Activated naive CD4-positive, alpha-beta T cell treated with anti-CD3 and anti-CD28 coated beads for 36 hours (primary cell): ENCODE data around the gene NDUFB10. TPM values are rescaled to one million over a fixed set of nuclear protein-coding genes. Genes with fewer than 3 reads are reported as not detected.

Experiments
- CTCF ChIA-PET: fragments of 350-600 bp; sonication (Branson Sonifier 250); formaldehyde crosslinking; loops from one replicate; lab custom pipeline; 2021; ENCODE audit warnings: antibody characterized with exemption; lab: Charles Lee
- DNase-seq: peaks from one replicate; pipeline ENCODE4 v3.0.0-alpha.2; 2020
- H3K27ac Mint-ChIP-seq: one replicate; pipeline ENCODE4 v1.8.0; 2021; ENCODE audit warnings: mild to moderate bottlenecking, mixed read lengths
- H3K27me3 Mint-ChIP-seq: one replicate; pipeline ENCODE4 v1.8.0; 2021; ENCODE audit warnings: low read depth, mixed read lengths
- H3K36me3 Mint-ChIP-seq: one replicate; pipeline ENCODE4 v1.8.0; 2021; ENCODE audit warnings: low read depth, mixed read lengths
- H3K4me1 Mint-ChIP-seq: one replicate; pipeline ENCODE4 v1.8.0; 2021; ENCODE audit warnings: low read depth, mixed read lengths
- H3K4me3 Mint-ChIP-seq: one replicate; pipeline ENCODE4 v1.8.0; 2021; ENCODE audit warnings: mild to moderate bottlenecking, moderate library complexity, mixed read lengths
- H3K9me3 Mint-ChIP-seq: one replicate; pipeline ENCODE4 v1.8.0; 2021; ENCODE audit warnings: mixed read lengths
- intact Hi-C: fragments of 100-400 bp; cut with micrococcal nuclease; formaldehyde crosslinking; loops from one replicate; pipeline ENCODE4 v1.15.1; 2023
- total RNA-seq, 2 experiments: library from RNA; stranded (reverse); gene quantifications; one replicate each; pipeline ENCODE4 v1.2.3, GENCODE V29; 2021

NDUFB10 gene
- total RNA-seq, 2 experiments from 2014 or later = 111 TPM

DNA sequence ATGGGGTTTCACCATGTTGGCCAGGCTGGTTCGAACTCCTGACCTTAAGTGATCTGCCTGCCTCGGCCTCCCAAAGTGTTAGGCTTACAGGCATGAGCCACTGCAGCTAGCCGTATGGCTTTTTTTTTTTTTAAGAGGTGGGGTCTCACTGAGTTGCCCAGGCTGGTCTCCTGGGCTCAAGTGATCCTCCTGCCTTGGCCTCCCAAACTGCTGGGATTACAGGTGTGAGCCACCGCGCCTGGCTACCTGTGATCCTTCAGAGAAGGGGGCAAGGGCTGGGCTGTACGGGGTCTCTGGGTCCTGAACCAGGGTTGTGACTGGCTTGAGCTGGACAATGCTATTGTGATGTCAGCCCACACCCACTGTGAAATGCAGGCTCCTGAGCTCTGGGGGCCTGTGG is 7.1 kb downstream of the NDUFB10 start, which contains the start of gene RNF151:
Gene RNF151, plus strand, starts transcription at position 397 of the 400 bp plus-strand sequence. CDS start 26 bp downstream, outside the sequence.
- Mint-ChIP-seq H3K4me3 (peak within 1 kb of the TSS; percentile 97), H3K4me1 (peaks cover 41% of the 10 kb centered on the region), H3K36me3 (peaks cover 38% of the 10 kb centered on the region), H3K27me3 (no peaks in the 10 kb centered on the region), H3K27ac (peak within 1 kb of the TSS; percentile 95), H3K9me3 (no peaks in the 10 kb centered on the region)
- CTCF ChIA-PET = interaction anchor here (1.2 to 1.4 kb wide), 2 partner anchors 15 to 38 kb away, joined by 3 to 4 read pairs; no protein-coding TSS in a partner anchor
- DNase-seq = no peak
- intact Hi-C loops = no loop called here

- Mint-ChIP-seq H3K4me1 (peaks cover 40% of the 10 kb centered on the region), H3K9me3 (no peaks in the 10 kb centered on the region), H3K27me3 (no peaks in the 10 kb centered on the region), H3K27ac (no peak overlapping the region), H3K36me3 (peaks cover 25% of the 10 kb centered on the region), H3K4me3 (no peak overlapping the region)
- CTCF ChIA-PET = no interaction called here
- intact Hi-C loops = no loop called here
- no peak for DNase-seq
These were observed 9.0 kb downstream of the NDUFB10 start for GRCh38 chr16:1968146-1968953.

DNA sequence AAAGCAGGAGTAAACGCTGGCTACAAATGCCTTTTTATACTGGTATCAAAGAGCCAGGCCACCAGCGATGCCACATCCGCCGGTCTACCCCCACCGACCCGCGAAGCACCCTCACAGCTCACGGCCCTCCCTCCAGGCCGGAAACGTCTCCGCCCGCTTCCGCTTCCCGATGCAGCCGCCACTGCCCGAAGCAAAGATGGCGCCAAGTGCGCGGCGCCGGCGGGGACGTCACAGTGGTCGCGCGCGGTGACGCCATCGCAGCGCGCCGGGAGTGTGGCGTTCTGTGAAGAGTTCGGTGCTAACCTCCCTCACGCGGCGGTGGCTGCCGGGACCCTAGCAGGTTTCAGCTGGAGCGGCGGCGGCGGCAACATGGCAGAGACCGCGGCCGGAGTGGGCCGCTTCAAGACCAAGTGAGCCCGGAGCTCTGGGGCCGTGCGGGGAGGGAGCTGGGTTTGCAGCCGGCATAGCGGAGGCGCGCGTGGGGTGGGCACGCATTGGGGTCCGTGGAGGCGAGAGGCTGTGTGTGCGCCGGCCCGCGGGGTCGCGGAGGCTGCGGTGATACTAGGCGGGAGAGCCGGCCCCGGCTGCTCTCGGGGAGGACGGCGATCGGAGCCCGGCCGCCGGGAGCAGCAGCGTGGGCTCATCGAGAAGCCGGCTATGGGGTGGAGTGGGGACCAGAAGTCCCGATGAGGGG is 12.6 kb downstream of the NDUFB10 start, which contains the start of gene TBL3:
Gene TBL3, plus strand, starts transcription at position 258 of the 694 bp plus-strand sequence. Its CDS starts 112 bp downstream, at position 370.
- intact Hi-C loops = loop anchor here (1.0 to 2.0 kb wide), 5 partner anchors 8 to 190 kb away; partner anchors contain the start of genes GFER, NDUFB10, NUBP2 and RPS2
- Mint-ChIP-seq H3K4me1 (peaks cover 28% of the 10 kb centered on the region), H3K9me3 (no peaks in the 10 kb centered on the region), H3K36me3 (peaks cover 24% of the 10 kb centered on the region), H3K4me3 (peak within 1 kb of the TSS; percentile 91), H3K27me3 (no peaks in the 10 kb centered on the region), H3K27ac (peak within 1 kb of the TSS; percentile 89)
- peak; percentile 96 for DNase-seq
- CTCF ChIA-PET = interaction anchor here (0.6 to 1.2 kb wide), 3 partner anchors 9 to 1103 kb away, joined by 3 to 5 read pairs (median 5); no protein-coding TSS in a partner anchor

DNA sequence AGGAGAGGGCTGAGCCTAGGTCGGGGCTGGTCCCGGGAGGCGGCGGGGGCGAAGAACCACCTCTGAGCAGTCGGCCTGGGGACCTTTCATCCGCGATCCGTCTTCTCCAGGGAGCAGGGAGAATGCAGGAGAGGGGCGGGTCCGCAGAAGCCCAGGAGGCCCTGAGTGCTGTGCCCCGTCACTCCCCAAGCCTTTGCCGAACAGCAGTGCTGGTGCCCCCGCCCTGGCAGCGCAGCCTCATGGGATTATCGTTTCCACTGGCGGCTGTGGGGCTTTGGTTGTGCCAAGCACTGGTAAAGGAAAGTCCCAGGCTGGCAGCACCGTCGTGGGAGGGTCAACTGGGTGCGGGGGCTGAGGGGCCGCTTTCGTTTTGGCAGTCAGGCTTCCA is 13.1 kb downstream of the NDUFB10 start:
- no peak for DNase-seq
- no peaks in the 10 kb centered on the region for H3K27me3 Mint-ChIP-seq
- H3K9me3 Mint-ChIP-seq = no peaks in the 10 kb centered on the region
- peaks cover 27% of the 10 kb centered on the region for H3K36me3 Mint-ChIP-seq
- peaks cover 28% of the 10 kb centered on the region for H3K4me1 Mint-ChIP-seq
- H3K4me3 Mint-ChIP-seq = peak overlapping the region; percentile 91
- CTCF ChIA-PET = no interaction called here
- intact Hi-C loops = loop anchor here (1.0 kb wide), 2 partner anchors 8 to 190 kb away; partner anchors contain the start of genes NUBP2, RPS2 and SPSB3
- H3K27ac Mint-ChIP-seq = no peak overlapping the region

GRCh38 chr16:1973461-1974156 is 14.3 kb downstream of the NDUFB10 start:
- Mint-ChIP-seq H3K9me3 (no peaks in the 10 kb centered on the region), H3K27me3 (no peaks in the 10 kb centered on the region)

GRCh38 chr16:1974157-1975070 is 15.1 kb downstream of the NDUFB10 start:
- CTCF ChIA-PET = no interaction called here
- no peaks in the 10 kb centered on the region for H3K27me3 Mint-ChIP-seq
- H3K36me3 Mint-ChIP-seq = peaks cover 33% of the 10 kb centered on the region
- no peak overlapping the region for H3K27ac Mint-ChIP-seq
- intact Hi-C loops = no loop called here
- peaks cover 28% of the 10 kb centered on the region for H3K4me1 Mint-ChIP-seq
- DNase-seq = no peak
- H3K4me3 Mint-ChIP-seq = peak overlapping the region; percentile 38
- H3K9me3 Mint-ChIP-seq = no peaks in the 10 kb centered on the region

More at GRCh38 chr16:1973461-1974156, 14.3 kb downstream of the NDUFB10 start:
- H3K36me3 Mint-ChIP-seq = peaks cover 31% of the 10 kb centered on the region
- peak overlapping the region; percentile 91 for H3K4me3 Mint-ChIP-seq
- peaks cover 28% of the 10 kb centered on the region for H3K4me1 Mint-ChIP-seq
- DNase-seq = no peak
- CTCF ChIA-PET = no interaction called here
- no peak overlapping the region for H3K27ac Mint-ChIP-seq
- intact Hi-C loops = no loop called here

DNA sequence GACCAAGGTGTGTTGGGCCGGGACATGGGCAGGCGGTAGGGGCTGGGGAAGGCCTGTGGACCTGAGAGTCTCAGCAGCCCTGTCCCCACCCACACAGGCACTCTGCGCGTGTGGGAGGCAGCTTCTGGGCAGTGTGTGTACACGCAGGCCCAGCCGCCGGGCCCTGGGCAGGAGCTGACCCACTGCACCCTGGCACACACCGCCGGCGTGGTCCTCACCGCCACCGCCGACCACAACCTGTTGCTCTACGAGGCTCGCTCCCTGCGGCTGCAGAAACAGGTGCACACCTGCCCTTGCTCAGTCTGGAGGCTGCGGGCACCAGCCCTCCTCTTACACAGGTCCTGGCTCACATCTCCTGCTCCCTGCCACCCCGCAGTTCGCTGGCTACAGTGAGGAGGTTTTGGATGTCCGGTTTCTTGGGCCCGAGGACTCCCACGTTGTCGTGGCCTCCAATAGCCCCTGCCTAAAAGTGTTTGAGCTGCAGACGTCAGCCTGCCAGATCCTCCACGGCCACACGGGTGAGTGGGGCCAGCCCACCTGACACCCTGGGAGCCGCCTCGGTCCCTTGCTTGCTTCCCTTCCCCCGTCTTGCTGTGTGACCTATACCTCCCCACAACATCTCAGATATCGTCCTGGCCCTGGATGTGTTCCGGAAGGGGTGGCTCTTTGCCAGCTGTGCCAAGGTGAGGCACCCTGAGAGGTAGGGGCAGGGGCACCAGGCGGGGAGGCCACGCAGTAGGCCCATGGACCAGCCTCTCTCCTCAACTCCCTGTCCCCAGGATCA is 16.3 kb downstream of the NDUFB10 start:
- H3K36me3 Mint-ChIP-seq = peaks cover 34% of the 10 kb centered on the region
- DNase-seq = no peak
- H3K27me3 Mint-ChIP-seq = peaks cover 3% of the 10 kb centered on the region
- no peaks in the 10 kb centered on the region for H3K9me3 Mint-ChIP-seq
- peaks cover 24% of the 10 kb centered on the region for H3K4me1 Mint-ChIP-seq
- CTCF ChIA-PET = interaction anchor here (1.0 kb wide), 1 partner anchor 9 kb away, joined by 3 read pairs; no protein-coding TSS in a partner anchor
- H3K27ac Mint-ChIP-seq = no peak overlapping the region
- intact Hi-C loops = no loop called here
- no peak overlapping the region for H3K4me3 Mint-ChIP-seq

DNA sequence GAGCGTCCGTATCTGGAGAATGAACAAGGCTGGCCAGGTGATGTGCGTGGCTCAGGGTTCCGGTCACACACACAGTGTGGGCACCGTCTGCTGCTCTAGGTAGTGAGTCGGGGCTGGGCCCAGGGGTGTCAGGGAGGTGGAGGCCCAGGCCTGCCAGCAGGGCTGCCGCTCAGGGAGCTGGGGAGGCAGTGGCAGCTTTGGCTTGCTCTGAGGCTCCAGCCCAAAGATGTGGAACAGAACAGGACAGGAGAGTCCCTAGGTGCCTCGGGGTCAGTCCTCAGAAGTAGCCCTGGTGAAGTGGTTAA is 16.8 kb downstream of the NDUFB10 start:
- CTCF ChIA-PET = no interaction called here
- Mint-ChIP-seq H3K27ac (no peak overlapping the region), H3K27me3 (peaks cover 5% of the 10 kb centered on the region), H3K4me1 (peaks cover 19% of the 10 kb centered on the region), H3K36me3 (peaks cover 34% of the 10 kb centered on the region), H3K9me3 (no peaks in the 10 kb centered on the region), H3K4me3 (no peak overlapping the region)
- intact Hi-C loops = no loop called here
- DNase-seq = no peak

DNA sequence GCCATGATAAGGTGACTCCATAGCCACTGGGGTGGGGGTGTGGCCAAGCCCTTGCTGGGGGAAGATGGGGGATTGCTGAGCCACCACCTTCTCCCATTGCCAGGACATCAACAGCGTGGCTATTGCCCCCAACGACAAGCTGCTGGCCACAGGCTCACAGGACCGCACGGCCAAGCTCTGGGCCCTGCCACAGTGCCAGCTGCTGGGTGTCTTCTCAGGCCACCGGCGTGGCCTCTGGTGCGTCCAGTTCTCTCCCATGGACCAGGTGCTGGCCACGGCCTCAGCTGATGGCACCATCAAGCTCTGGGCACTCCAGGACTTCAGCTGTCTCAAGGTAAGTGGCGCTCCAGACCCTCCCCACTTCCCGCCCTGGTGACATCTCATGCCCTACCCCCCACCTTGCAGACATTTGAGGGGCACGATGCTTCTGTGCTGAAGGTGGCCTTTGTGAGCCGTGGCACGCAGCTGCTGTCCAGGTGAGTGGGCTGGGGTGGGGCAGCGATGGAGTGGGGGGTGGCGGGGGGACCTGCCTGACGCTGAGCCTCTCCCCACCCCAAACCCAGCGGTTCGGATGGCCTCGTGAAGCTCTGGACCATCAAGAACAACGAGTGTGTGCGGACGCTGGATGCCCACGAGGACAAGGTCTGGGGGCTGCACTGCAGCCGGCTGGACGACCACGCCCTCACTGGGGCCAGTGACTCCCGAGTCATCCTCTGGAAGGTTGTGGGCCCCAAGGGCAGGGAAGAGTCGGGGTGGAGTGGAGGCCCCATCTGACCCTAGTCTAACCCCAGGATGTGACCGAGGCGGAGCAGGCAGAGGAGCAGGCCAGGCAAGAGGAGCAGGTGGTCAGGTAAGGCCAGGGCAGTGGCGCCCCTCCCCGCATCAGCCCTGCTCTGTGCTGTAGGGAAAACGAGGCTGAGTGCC is 17.9 kb downstream of the NDUFB10 start:
- Mint-ChIP-seq H3K4me1 (peaks cover 10% of the 10 kb centered on the region), H3K27ac (no peak overlapping the region), H3K9me3 (no peaks in the 10 kb centered on the region), H3K36me3 (peaks cover 29% of the 10 kb centered on the region), H3K27me3 (peaks cover 12% of the 10 kb centered on the region), H3K4me3 (no peak overlapping the region)
- CTCF ChIA-PET = interaction anchor here (0.5 kb wide), 1 partner anchor 1626 kb away, joined by 3 read pairs; no protein-coding TSS in a partner anchor
- no peak for DNase-seq
- intact Hi-C loops = no loop called here

DNA sequence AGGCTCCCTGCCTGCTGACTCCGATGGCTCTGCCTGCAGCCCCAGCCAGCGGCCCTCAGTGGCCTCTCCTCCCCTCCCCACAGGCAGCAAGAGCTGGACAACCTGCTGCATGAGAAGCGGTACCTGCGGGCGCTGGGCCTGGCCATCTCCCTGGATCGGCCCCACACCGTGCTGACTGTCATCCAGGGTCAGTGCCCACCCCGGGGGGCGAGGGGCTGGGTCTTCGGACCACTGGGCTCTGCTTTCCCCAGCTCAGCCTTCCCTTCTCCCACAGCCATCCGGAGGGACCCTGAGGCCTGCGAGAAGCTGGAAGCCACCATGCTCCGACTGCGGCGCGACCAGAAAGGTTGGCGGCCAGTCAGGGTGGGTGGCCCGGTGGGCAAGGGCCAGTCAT is 18.5 kb downstream of the NDUFB10 start:
- no peak overlapping the region for H3K27ac Mint-ChIP-seq
- no peak overlapping the region for H3K4me3 Mint-ChIP-seq
- no peak for DNase-seq
- peaks cover 29% of the 10 kb centered on the region for H3K36me3 Mint-ChIP-seq
- H3K9me3 Mint-ChIP-seq = no peaks in the 10 kb centered on the region
- peaks cover 18% of the 10 kb centered on the region for H3K27me3 Mint-ChIP-seq
- intact Hi-C loops = no loop called here
- CTCF ChIA-PET = no interaction called here
- H3K4me1 Mint-ChIP-seq = peaks cover 7% of the 10 kb centered on the region
